Neuron (in vitro differentiated cells): ENCODE results near the gene PRR33.
"Not testable (repeated sequence)": the region's sequence is repeated elsewhere in the genome, so short reads cannot be mapped to it uniquely, and the experiment has no call there.

Experiments used
- H2AFZ ChIP-seq: one replicate; pipeline ENCODE4 v1.6.1; 2013; ENCODE audit warnings: low read depth, mild to moderate bottlenecking, inconsistent platforms, low read length, moderate library complexity
- H3K27me3 ChIP-seq: one replicate; pipeline ENCODE4 v1.6.1; 2013; ENCODE audit warnings: low read length; ENCODE audit not compliant: insufficient read depth
- H3K36me3 ChIP-seq: one replicate; pipeline ENCODE4 v1.6.1; 2013; ENCODE audit warnings: low read length; ENCODE audit not compliant: insufficient read depth
- H3K4me1 ChIP-seq: one replicate; pipeline ENCODE4 v1.6.1; 2013; ENCODE audit warnings: low read length; ENCODE audit not compliant: insufficient read depth
- H3K4me3 ChIP-seq: 2 replicates; pipeline ENCODE4 v1.5.1; 2013; ENCODE audit warnings: mild to moderate bottlenecking, low read length, moderate library complexity
- H3K9me3 ChIP-seq: one replicate; pipeline ENCODE4 v1.6.1; 2013; ENCODE audit warnings: low read length

The PRR33 gene

DNA sequence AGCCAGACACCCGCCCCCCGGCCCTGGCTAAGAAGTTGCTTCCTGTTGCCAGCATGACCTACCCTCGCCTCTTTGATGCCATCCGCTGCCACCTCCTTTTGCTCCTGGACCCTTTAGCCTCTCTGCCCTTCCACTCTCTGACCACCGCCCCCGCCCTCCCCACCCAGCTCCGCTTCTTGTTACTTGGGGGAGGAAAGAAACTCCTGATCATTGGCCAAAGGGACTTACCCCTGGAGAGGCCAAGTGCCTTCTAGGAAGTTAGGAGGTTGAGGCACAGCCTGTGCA lies at the start of gene PRR33:
Gene PRR33, minus strand, starts transcription at position 65 of the 285 bp plus-strand sequence. CDS start 1,311 bp downstream, outside the sequence.
- Histone ChIP-seq H2AFZ (no peak within 1 kb of the TSS), H3K9me3 (no peaks in the 10 kb centered on the region), H3K27me3 (peaks cover 10% of the 10 kb centered on the region), H3K36me3 (no peaks in the 10 kb centered on the region), H3K4me3 (no peak within 1 kb of the TSS), H3K4me1 (no peaks in the 10 kb centered on the region)

GRCh38 chr11:1939788-1940187 lies 48.1 kb upstream of the PRR33 start:
- H3K36me3 ChIP-seq, H3K27me3 ChIP-seq, H3K4me1 ChIP-seq, H3K9me3 ChIP-seq, H3K4me3 ChIP-seq, H2AFZ ChIP-seq: not testable (repeated sequence)

- H3K27me3 ChIP-seq = no peaks in the 10 kb centered on the region
- H3K9me3 ChIP-seq = no peaks in the 10 kb centered on the region
- no peaks in the 10 kb centered on the region for H3K36me3 ChIP-seq
- no peak overlapping the region for H3K4me3 ChIP-seq
- H3K4me1 ChIP-seq = no peaks in the 10 kb centered on the region
- no peak overlapping the region for H2AFZ ChIP-seq
Observed at GRCh38 chr11:1939006-1939625, 47.4 kb upstream of the PRR33 start.

- H3K27me3 ChIP-seq = no peaks in the 10 kb centered on the region
- H3K4me3 ChIP-seq = no peak overlapping the region
- H3K9me3 ChIP-seq = no peaks in the 10 kb centered on the region
- H3K4me1 ChIP-seq = no peaks in the 10 kb centered on the region
- no peak overlapping the region for H2AFZ ChIP-seq
- H3K36me3 ChIP-seq = no peaks in the 10 kb centered on the region
Observed at GRCh38 chr11:1938343-1939005, 46.8 kb upstream of the PRR33 start.

DNA sequence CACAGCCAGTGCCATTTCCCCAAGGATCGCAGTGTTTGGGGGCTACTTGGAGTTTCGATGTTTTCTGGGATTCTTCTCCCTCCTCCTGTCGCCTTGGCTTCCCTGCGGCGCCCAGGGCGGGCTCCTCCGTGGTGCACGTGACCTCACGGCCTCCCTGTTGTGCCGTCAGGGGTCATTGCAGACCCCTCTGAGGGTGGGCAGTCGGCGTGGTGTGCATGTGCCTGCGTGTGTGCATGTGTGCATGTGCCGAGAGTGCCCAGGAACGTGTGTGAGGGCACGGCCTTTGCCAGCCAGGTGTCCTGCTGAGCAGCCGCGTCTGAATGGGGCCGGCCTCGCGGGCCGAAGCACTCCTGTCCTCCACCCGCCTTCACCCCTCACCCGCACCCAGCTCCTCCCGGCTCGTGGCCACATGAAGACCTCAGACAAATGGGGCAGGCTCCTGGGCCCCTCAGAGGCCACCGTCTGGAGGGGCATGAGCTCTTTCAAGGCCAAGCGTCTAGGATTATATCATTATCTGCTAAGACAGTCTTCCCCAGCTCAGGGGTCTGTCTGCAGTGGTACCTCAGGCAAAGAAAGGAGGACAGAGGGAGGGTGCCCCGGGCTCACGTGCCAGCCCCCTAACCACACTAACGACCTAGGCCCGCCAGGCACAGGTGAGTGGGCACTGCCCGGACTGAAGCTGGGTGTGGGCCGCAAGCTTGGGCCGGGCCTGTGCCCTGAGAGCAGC lies 46.1 kb upstream of the PRR33 start:
- no peaks in the 10 kb centered on the region for H3K27me3 ChIP-seq
- no peak overlapping the region for H2AFZ ChIP-seq
- no peaks in the 10 kb centered on the region for H3K4me1 ChIP-seq
- no peaks in the 10 kb centered on the region for H3K36me3 ChIP-seq
- H3K4me3 ChIP-seq = no peak overlapping the region
- H3K9me3 ChIP-seq = no peaks in the 10 kb centered on the region

DNA sequence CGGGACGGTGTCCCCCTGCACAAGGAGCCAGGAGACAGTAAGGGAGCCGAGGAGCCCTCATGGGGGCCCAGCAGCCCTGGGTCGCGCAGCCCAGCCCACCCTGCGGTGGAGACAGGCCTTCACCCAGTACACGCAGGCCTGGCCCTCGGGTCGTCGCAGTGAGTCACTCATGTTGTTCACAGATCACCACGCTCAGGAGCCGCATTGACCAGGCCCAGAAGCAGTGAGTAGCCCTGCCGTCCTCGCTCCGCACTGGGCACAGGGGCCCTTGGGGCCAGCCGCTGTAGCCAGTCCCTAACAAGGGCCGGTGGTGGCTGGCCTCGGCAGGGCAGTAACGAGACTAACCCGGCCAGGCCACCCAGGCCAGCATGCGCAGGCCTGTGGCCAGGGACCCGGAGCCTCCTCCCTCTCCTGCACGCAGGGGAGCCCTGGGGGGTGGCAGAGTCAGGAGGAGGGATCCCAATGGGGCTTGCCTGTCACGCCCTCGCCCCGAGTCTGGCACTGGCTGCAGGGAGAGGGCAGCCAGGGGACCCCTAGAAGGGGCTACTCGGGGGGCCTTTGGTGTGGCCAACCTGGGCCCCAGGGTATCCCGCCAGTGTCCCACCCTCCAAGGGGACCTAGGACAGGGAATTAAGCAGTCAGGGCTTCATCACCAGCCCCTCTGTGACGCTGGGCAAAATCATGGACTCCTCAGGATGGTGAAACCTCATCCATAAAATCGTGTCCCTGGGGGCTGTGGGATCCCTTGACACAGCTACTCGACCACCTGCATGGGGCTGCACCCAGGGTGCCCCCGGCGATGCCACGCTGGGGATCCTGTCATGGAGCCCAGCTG lies 45.3 kb upstream of the PRR33 start:
- Histone ChIP-seq H3K4me3 (no peak overlapping the region), H3K36me3 (no peaks in the 10 kb centered on the region), H3K27me3 (no peaks in the 10 kb centered on the region), H3K4me1 (peaks cover 2% of the 10 kb centered on the region), H3K9me3 (no peaks in the 10 kb centered on the region), H2AFZ (no peak overlapping the region)

- Histone ChIP-seq H3K36me3 (no peaks in the 10 kb centered on the region), H2AFZ (no peak overlapping the region)
Observed at GRCh38 chr11:1936072-1936780, 44.5 kb upstream of the PRR33 start.

GRCh38 chr11:1935156-1936071 lies 43.7 kb upstream of the PRR33 start:
- Histone ChIP-seq H3K27me3 (no peaks in the 10 kb centered on the region), H3K9me3 (no peaks in the 10 kb centered on the region), H2AFZ (no peak overlapping the region), H3K36me3 (no peaks in the 10 kb centered on the region), H3K4me3 (no peak overlapping the region), H3K4me1 (peaks cover 5% of the 10 kb centered on the region)

More at GRCh38 chr11:1936072-1936780, 44.5 kb upstream of the PRR33 start:
- H3K4me1 ChIP-seq = peaks cover 5% of the 10 kb centered on the region
- H3K27me3 ChIP-seq = no peaks in the 10 kb centered on the region
- no peaks in the 10 kb centered on the region for H3K9me3 ChIP-seq
- H3K4me3 ChIP-seq = no peak overlapping the region

DNA sequence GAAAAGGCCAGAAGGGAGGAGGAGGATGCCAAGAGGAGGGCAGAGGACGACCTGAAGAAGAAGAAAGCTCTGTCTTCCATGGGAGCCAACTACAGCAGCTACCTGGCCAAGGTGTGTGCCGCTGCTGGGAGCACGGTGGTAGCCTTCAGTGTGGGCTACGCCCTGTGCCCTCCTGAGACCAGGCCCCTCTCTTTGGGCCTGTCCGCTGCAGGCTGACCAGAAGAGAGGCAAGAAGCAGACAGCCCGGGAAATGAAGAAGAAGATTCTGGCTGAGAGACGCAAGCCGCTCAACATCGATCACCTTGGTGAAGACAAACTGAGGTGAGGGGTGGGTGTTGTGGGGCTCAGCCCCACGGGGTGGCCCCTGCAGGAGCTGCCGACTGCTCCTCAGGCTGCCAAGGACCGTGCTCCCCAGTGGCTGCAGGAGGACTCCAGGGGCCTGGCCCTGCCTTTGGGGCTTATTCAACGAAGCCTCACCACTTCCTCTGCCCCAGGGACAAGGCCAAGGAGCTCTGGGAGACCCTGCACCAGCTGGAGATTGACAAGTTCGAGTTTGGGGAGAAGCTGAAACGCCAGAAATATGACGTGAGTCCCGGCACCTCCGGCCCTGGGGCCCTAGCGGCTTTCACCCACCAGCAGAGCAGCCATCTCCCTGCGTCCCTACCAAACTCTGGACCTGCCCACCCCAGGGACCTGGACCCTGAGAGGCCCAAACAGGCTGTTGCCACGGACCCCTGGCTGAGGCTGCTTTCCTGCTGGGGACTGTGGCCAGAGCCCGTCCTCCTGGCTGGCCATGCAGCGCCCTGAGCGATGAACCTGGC lies 42.9 kb upstream of the PRR33 start:
- no peaks in the 10 kb centered on the region for H3K27me3 ChIP-seq
- H2AFZ ChIP-seq = no peak overlapping the region
- peaks cover 5% of the 10 kb centered on the region for H3K4me1 ChIP-seq
- H3K36me3 ChIP-seq = no peaks in the 10 kb centered on the region
- H3K9me3 ChIP-seq = no peaks in the 10 kb centered on the region
- no peak overlapping the region for H3K4me3 ChIP-seq

- H3K36me3 ChIP-seq = no peaks in the 10 kb centered on the region
- H3K4me1 ChIP-seq = peaks cover 5% of the 10 kb centered on the region
- H3K9me3 ChIP-seq = no peaks in the 10 kb centered on the region
- H2AFZ ChIP-seq = no peak overlapping the region
- no peaks in the 10 kb centered on the region for H3K27me3 ChIP-seq
- H3K4me3 ChIP-seq = no peak overlapping the region
Observed at GRCh38 chr11:1933416-1934334, 42.0 kb upstream of the PRR33 start.

- no peak overlapping the region for H3K4me3 ChIP-seq
- peaks cover 7% of the 10 kb centered on the region for H3K4me1 ChIP-seq
- no peak overlapping the region for H2AFZ ChIP-seq
- no peaks in the 10 kb centered on the region for H3K36me3 ChIP-seq
- no peaks in the 10 kb centered on the region for H3K9me3 ChIP-seq
- no peaks in the 10 kb centered on the region for H3K27me3 ChIP-seq
Observed at GRCh38 chr11:1932681-1933080, 41.0 kb upstream of the PRR33 start.
